GM19468 (cell line): Measurements from ENCODE around the gene CST3.
"Not testable (repeated sequence)": the region's sequence is repeated elsewhere in the genome, so short reads cannot be mapped to it uniquely, and the experiment has no call there.

Experiments used
- ATAC-seq: cut with Tn5 transposase; IDR thresholded peaks from one replicate; pipeline ENCODE4 v1.9.1; 2021; ENCODE audit warnings: mild to moderate bottlenecking, moderate library complexity, moderate number of reproducible peaks; ENCODE audit not compliant: unreplicated experiment; ENCODE audit errors: extremely low read depth

The CST3 gene

GRCh38 chr20:23631226-23631822 is 6.4 kb downstream of the CST3 start:
- no peak for ATAC-seq

GRCh38 chr20:23630392-23630849 is 7.3 kb downstream of the CST3 start:
- no peak for ATAC-seq

- ATAC-seq = no peak
These were observed 8.0 kb downstream of the CST3 start for GRCh38 chr20:23629542-23630391.

- no peak for ATAC-seq
These were observed 8.7 kb downstream of the CST3 start for GRCh38 chr20:23629017-23629541.

- no peak for ATAC-seq
These were observed 9.2 kb downstream of the CST3 start for GRCh38 chr20:23628402-23629016.

GRCh38 chr20:23627501-23627900 is 10.3 kb downstream of the CST3 start:
- ATAC-seq = no peak

GRCh38 chr20:23626040-23626620 is 11.6 kb downstream of the CST3 start:
- ATAC-seq = no peak

- ATAC-seq = no peak
These were observed 12.4 kb downstream of the CST3 start for GRCh38 chr20:23625236-23625964.

- ATAC-seq = no peak
These were observed 13.4 kb downstream of the CST3 start for GRCh38 chr20:23624324-23624691.

- no peak for ATAC-seq
These were observed 14.0 kb downstream of the CST3 start for GRCh38 chr20:23623666-23624323.

- no peak for ATAC-seq
These were observed 14.9 kb downstream of the CST3 start for GRCh38 chr20:23622839-23623343.

- not testable (repeated sequence) for ATAC-seq
These were observed 15.4 kb downstream of the CST3 start for GRCh38 chr20:23622401-23622800.

- ATAC-seq = not testable (repeated sequence)
These were observed 16.9 kb downstream of the CST3 start for GRCh38 chr20:23620670-23621386.

GRCh38 chr20:23614163-23614562 is 23.6 kb downstream of the CST3 start:
- ATAC-seq = no peak

- ATAC-seq = no peak
These were observed 24.1 kb downstream of the CST3 start for GRCh38 chr20:23613676-23614075.

GRCh38 chr20:23612396-23612795 is 25.4 kb downstream of the CST3 start:
- no peak for ATAC-seq

GRCh38 chr20:23609486-23610109 is 28.2 kb downstream of the CST3 start:
- ATAC-seq = no peak

GRCh38 chr20:23608251-23608846 is 29.4 kb downstream of the CST3 start:
- ATAC-seq = no peak
